ENCODE data around the gene GALNT18. TPM values are rescaled to one million over a fixed set of nuclear protein-coding genes. Genes with fewer than 3 reads are reported as not detected.

Gene GALNT18
- total RNA-seq, 2 experiments from 2014 or later: 2.4 to 2.7 TPM

GRCh38 chr11:11552529-11553087 lies 69.2 kb downstream of the GALNT18 start:
- Mint-ChIP-seq H3K36me3 (no peaks in the 10 kb centered on the region), H3K4me3 (no peak overlapping the region), H3K9me3 (no peaks in the 10 kb centered on the region), H3K27ac (no peak overlapping the region), H3K27me3 (peaks cover 6% of the 10 kb centered on the region), H3K4me1 (ENCODE audit: low read depth) (no peaks in the 10 kb centered on the region)
- DNase-seq: no peak
- POLR2A ChIA-PET: no interaction called here
- intact Hi-C loops (cut with micrococcal nuclease): no loop called here
- CTCF ChIA-PET: no interaction called here

GRCh38 chr11:11550534-11550933 lies 71.3 kb downstream of the GALNT18 start:
- no peaks in the 10 kb centered on the region for H3K9me3 Mint-ChIP-seq
- no peak overlapping the region for H3K4me3 Mint-ChIP-seq
- H3K36me3 Mint-ChIP-seq: no peaks in the 10 kb centered on the region
- CTCF ChIA-PET: no interaction called here
- intact Hi-C loops (cut with micrococcal nuclease): no loop called here
- no peak overlapping the region for H3K27ac Mint-ChIP-seq
- POLR2A ChIA-PET: no interaction called here
- H3K27me3 Mint-ChIP-seq: peaks cover 6% of the 10 kb centered on the region
- H3K4me1 Mint-ChIP-seq (ENCODE audit: low read depth): no peaks in the 10 kb centered on the region
- DNase-seq: no peak

GRCh38 chr11:11545285-11546275 lies 76.2 kb downstream of the GALNT18 start:
- Mint-ChIP-seq H3K36me3 (no peaks in the 10 kb centered on the region), H3K27me3 (no peaks in the 10 kb centered on the region), H3K4me3 (no peak overlapping the region), H3K27ac (no peak overlapping the region), H3K9me3 (no peaks in the 10 kb centered on the region), H3K4me1 (ENCODE audit: low read depth) (no peaks in the 10 kb centered on the region)
- CTCF ChIA-PET: no interaction called here
- DNase-seq: no peak
- intact Hi-C loops (cut with micrococcal nuclease): no loop called here
- POLR2A ChIA-PET: no interaction called here

- DNase-seq: no peak
- Mint-ChIP-seq H3K4me1 (ENCODE audit: low read depth) (no peaks in the 10 kb centered on the region), H3K36me3 (no peaks in the 10 kb centered on the region)
Observed at GRCh38 chr11:11543656-11544055, 78.1 kb downstream of the GALNT18 start.

DNA sequence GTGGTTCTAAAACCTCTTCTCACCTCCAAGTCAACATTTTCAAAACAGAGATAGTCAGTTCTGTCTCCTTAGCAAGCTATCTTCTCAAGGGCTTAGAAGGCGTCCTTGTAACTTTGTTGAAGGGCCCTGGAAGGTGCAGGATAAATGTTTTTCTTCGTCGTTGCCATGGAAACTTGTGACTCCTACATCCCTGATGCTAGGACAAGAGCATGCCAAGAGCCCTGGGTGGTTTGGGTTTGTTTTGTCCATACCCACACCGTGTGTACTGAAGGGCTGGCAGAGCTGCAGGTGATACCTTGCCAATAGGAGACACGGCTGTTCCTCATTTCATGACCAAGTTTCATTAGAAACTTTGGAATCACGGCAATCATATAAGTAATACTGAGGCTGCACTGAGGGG lies 81.6 kb downstream of the GALNT18 start:
- H3K27ac Mint-ChIP-seq: no peak overlapping the region
- intact Hi-C loops (cut with micrococcal nuclease): no loop called here
- no peaks in the 10 kb centered on the region for H3K36me3 Mint-ChIP-seq
- H3K27me3 Mint-ChIP-seq: no peaks in the 10 kb centered on the region
- H3K9me3 Mint-ChIP-seq: no peaks in the 10 kb centered on the region
- H3K4me1 Mint-ChIP-seq (ENCODE audit: low read depth): no peaks in the 10 kb centered on the region
- ChIA-PET CTCF (no interaction called here), POLR2A (no interaction called here)
- no peak for DNase-seq
- no peak overlapping the region for H3K4me3 Mint-ChIP-seq

More at GRCh38 chr11:11543656-11544055, 78.1 kb downstream of the GALNT18 start:
- CTCF ChIA-PET: no interaction called here
- intact Hi-C loops (cut with micrococcal nuclease): no loop called here
- H3K27ac Mint-ChIP-seq: no peak overlapping the region
- no peak overlapping the region for H3K4me3 Mint-ChIP-seq
- H3K9me3 Mint-ChIP-seq: no peaks in the 10 kb centered on the region
- POLR2A ChIA-PET: no interaction called here
- H3K27me3 Mint-ChIP-seq: no peaks in the 10 kb centered on the region

DNA sequence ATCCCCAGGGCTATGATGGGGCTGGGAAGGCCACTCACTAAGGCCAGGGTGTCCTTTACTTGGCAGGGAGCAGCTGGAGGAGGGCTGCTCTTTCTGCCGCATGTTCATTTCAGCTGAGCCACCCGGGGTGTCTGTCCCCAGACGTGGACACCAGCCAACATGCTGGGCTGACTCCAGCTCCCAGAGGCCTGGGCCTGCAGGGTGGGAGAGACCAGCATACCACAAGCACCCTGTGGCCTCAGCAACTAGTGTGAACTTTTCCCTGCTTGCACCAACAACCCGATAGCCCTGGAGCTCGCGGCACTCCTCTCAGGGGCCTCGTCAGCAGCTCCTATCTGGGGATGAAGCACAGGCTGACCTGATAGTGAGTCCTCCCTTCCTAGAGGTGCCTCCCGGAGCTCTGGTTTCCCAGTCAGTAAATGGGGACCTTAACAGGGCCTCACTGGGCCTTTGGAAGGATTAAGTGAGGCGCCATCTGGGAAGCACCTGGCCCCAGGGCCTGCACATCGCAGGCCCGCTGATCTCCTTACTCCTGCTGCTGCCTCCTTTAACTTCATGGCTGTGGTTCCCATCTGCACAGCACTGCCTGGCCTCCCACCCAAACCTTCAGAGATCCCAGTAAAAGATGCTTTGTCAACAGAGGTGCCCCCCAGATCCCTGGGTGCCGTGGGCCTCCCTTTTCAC lies 83.4 kb downstream of the GALNT18 start:
- DNase-seq: no peak
- Mint-ChIP-seq H3K4me3 (no peak overlapping the region), H3K27ac (no peak overlapping the region), H3K36me3 (no peaks in the 10 kb centered on the region), H3K9me3 (no peaks in the 10 kb centered on the region), H3K27me3 (no peaks in the 10 kb centered on the region), H3K4me1 (ENCODE audit: low read depth) (no peaks in the 10 kb centered on the region)
- POLR2A ChIA-PET: no interaction called here
- intact Hi-C loops (cut with micrococcal nuclease): no loop called here
- CTCF ChIA-PET: interaction anchor here (0.6 kb wide), 1 partner anchor 520 kb away, joined by 3 read pairs; no protein-coding TSS in a partner anchor

- H3K27me3 Mint-ChIP-seq: no peaks in the 10 kb centered on the region
- intact Hi-C loops (cut with micrococcal nuclease): no loop called here
- no peak overlapping the region for H3K27ac Mint-ChIP-seq
- H3K9me3 Mint-ChIP-seq: no peaks in the 10 kb centered on the region
- ChIA-PET POLR2A (no interaction called here), CTCF (no interaction called here)
- DNase-seq: no peak
- H3K4me3 Mint-ChIP-seq: no peak overlapping the region
- no peaks in the 10 kb centered on the region for H3K4me1 Mint-ChIP-seq (ENCODE audit: low read depth)
- H3K36me3 Mint-ChIP-seq: no peaks in the 10 kb centered on the region
Observed at GRCh38 chr11:11537871-11538270, 83.9 kb downstream of the GALNT18 start.

DNA sequence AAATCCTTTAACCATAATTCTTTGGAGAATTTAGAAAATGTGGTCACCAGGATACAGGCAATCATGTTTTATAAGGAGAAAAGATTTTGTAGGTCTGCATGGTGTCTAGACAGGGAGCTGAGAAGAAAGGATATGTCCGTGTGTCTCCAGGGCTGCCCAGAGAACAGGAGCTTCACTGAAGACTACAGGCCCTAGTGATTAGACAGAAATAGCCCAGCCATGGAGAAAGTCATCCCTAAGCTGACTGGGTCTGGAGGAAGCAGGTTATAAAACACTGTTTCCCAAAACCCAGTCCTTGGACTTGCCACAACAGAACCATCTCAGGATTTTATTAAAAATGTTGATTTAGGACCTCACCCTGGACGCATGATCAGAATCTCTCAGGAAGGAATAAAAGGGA lies 84.4 kb downstream of the GALNT18 start:
- DNase-seq: no peak
- Mint-ChIP-seq H3K27me3 (no peaks in the 10 kb centered on the region), H3K27ac (no peak overlapping the region), H3K36me3 (no peaks in the 10 kb centered on the region), H3K9me3 (no peaks in the 10 kb centered on the region), H3K4me1 (ENCODE audit: low read depth) (no peaks in the 10 kb centered on the region), H3K4me3 (no peak overlapping the region)
- ChIA-PET CTCF (no interaction called here), POLR2A (no interaction called here)
- intact Hi-C loops (cut with micrococcal nuclease): no loop called here

- ChIA-PET CTCF (no interaction called here), POLR2A (no interaction called here)
- DNase-seq: no peak
- Mint-ChIP-seq H3K4me1 (ENCODE audit: low read depth) (no peaks in the 10 kb centered on the region), H3K9me3 (no peaks in the 10 kb centered on the region), H3K36me3 (no peaks in the 10 kb centered on the region), H3K27ac (no peak overlapping the region), H3K4me3 (no peak overlapping the region), H3K27me3 (no peaks in the 10 kb centered on the region)
- intact Hi-C loops (cut with micrococcal nuclease): no loop called here
Observed at GRCh38 chr11:11536650-11537049, 85.2 kb downstream of the GALNT18 start.

GRCh38 chr11:11535611-11536010 lies 86.2 kb downstream of the GALNT18 start:
- H3K9me3 Mint-ChIP-seq: no peaks in the 10 kb centered on the region
- no peaks in the 10 kb centered on the region for H3K4me1 Mint-ChIP-seq (ENCODE audit: low read depth)
- H3K27me3 Mint-ChIP-seq: no peaks in the 10 kb centered on the region
- no peak for DNase-seq
- POLR2A ChIA-PET: no interaction called here
- no peak overlapping the region for H3K27ac Mint-ChIP-seq
- no peak overlapping the region for H3K4me3 Mint-ChIP-seq
- CTCF ChIA-PET: no interaction called here
- H3K36me3 Mint-ChIP-seq: no peaks in the 10 kb centered on the region
- intact Hi-C loops (cut with micrococcal nuclease): no loop called here

DNA sequence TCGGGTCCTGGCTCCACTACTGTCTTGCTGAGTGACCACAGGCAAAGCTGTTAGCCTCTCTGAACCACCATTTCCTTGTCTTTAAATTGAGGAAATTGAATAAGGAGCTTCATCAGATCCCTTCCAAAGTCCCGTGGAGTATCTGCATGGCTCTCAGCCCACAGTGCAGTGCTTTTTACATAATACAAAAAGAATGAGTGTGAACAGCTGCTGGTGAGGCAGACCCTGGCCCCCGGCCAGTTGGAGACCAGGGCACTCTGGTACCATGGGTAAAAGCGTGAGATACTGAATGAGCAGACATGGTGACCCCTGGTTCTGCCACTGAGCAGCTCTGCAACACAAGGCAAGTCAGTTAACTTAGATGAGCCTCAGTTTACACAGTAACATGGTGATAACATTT lies 86.8 kb downstream of the GALNT18 start:
- no peaks in the 10 kb centered on the region for H3K9me3 Mint-ChIP-seq
- no peak overlapping the region for H3K4me3 Mint-ChIP-seq
- no peak for DNase-seq
- POLR2A ChIA-PET: no interaction called here
- no peaks in the 10 kb centered on the region for H3K4me1 Mint-ChIP-seq (ENCODE audit: low read depth)
- intact Hi-C loops (cut with micrococcal nuclease): no loop called here
- no peaks in the 10 kb centered on the region for H3K36me3 Mint-ChIP-seq
- no peaks in the 10 kb centered on the region for H3K27me3 Mint-ChIP-seq
- CTCF ChIA-PET: no interaction called here
- H3K27ac Mint-ChIP-seq: no peak overlapping the region

- intact Hi-C loops (cut with micrococcal nuclease): no loop called here
- Mint-ChIP-seq H3K9me3 (no peaks in the 10 kb centered on the region), H3K27me3 (no peaks in the 10 kb centered on the region), H3K27ac (no peak overlapping the region), H3K36me3 (no peaks in the 10 kb centered on the region), H3K4me3 (no peak overlapping the region), H3K4me1 (ENCODE audit: low read depth) (no peaks in the 10 kb centered on the region)
- CTCF ChIA-PET: no interaction called here
- no peak for DNase-seq
- POLR2A ChIA-PET: no interaction called here
Observed at GRCh38 chr11:11533751-11534150, 88.1 kb downstream of the GALNT18 start.

- no peak overlapping the region for H3K4me3 Mint-ChIP-seq
- intact Hi-C loops (cut with micrococcal nuclease): no loop called here
- no peaks in the 10 kb centered on the region for H3K4me1 Mint-ChIP-seq (ENCODE audit: low read depth)
- CTCF ChIA-PET: no interaction called here
- H3K36me3 Mint-ChIP-seq: no peaks in the 10 kb centered on the region
- no peaks in the 10 kb centered on the region for H3K9me3 Mint-ChIP-seq
- no peak for DNase-seq
- H3K27ac Mint-ChIP-seq: no peak overlapping the region
- POLR2A ChIA-PET: no interaction called here
- no peaks in the 10 kb centered on the region for H3K27me3 Mint-ChIP-seq
Observed at GRCh38 chr11:11533057-11533456, 88.7 kb downstream of the GALNT18 start.
